H9 (cell line): ENCODE measurements around the gene CAND2. TPM values are rescaled to one million over a fixed set of nuclear protein-coding genes. Genes with fewer than 3 reads are reported as not detected.
A peak's percentile ranks its signal among the peaks of the same experiment; 100 is the strongest.

Source experiments
- DNase-seq: peaks from one replicate; pipeline ENCODE4 v3.0.0-alpha.2; 2017
- H2AFZ ChIP-seq: one replicate; pipeline ENCODE4 v1.6.1; 2013; ENCODE audit warnings: mild to moderate bottlenecking, low read length, control low read depth, moderate library complexity
- H2AK5ac ChIP-seq: 2 replicates; pipeline ENCODE4 v1.6.1; 2013; ENCODE audit warnings: low read length, control low read depth, mixed read lengths; ENCODE audit not compliant: insufficient read length
- H2BK120ac ChIP-seq: one replicate; pipeline ENCODE4 v1.6.1; 2013; ENCODE audit warnings: low read depth, mild to moderate bottlenecking, low read length, control low read depth, inconsistent platforms; ENCODE audit not compliant: poor library complexity, severe bottlenecking
- H2BK12ac ChIP-seq: 2 replicates; pipeline ENCODE4 v1.6.1; 2013; ENCODE audit warnings: low read length, control low read depth, mixed read lengths, low read depth; ENCODE audit not compliant: insufficient read length
- H2BK15ac ChIP-seq: 2 replicates; pipeline ENCODE4 v1.6.1; 2013; ENCODE audit warnings: low read depth, low read length, control low read depth
- H2BK20ac ChIP-seq: one replicate; pipeline ENCODE4 v1.6.1; 2013; ENCODE audit warnings: low read depth, mild to moderate bottlenecking, low read length, control low read depth, inconsistent platforms; ENCODE audit not compliant: poor library complexity, severe bottlenecking
- H2BK5ac ChIP-seq: 2 replicates; pipeline ENCODE4 v1.6.1; 2013; ENCODE audit warnings: low read length, control low read depth, mixed read lengths; ENCODE audit not compliant: insufficient read length
- H3K14ac ChIP-seq: 2 replicates; pipeline ENCODE4 v1.6.1; 2013; ENCODE audit warnings: low read length, control low read depth; ENCODE audit not compliant: insufficient read depth
- H3K18ac ChIP-seq: 2 replicates; pipeline ENCODE4 v1.6.1; 2013; ENCODE audit warnings: low read depth, mild to moderate bottlenecking, mixed read lengths, low read length, control low read depth; ENCODE audit not compliant: insufficient read length
- H3K23ac ChIP-seq: 2 replicates; pipeline ENCODE4 v1.6.1; 2013; ENCODE audit warnings: low read length, control low read depth, mixed read lengths, low read depth; ENCODE audit not compliant: insufficient read length
- H3K23me2 ChIP-seq: 2 replicates; pipeline ENCODE4 v1.6.1; 2013; ENCODE audit warnings: low read depth, mild to moderate bottlenecking, mixed read lengths, low read length, control low read depth; ENCODE audit not compliant: insufficient read length, poor library complexity, severe bottlenecking
- H3K27ac ChIP-seq: 2 replicates; pipeline ENCODE4 v1.5.1; 2013; ENCODE audit warnings: low read length, control low read depth, mixed read lengths, low read depth; ENCODE audit not compliant: insufficient read length
- H3K27me3 ChIP-seq: 2 replicates; pipeline ENCODE4 v1.6.1; 2013; ENCODE audit warnings: low read length, control low read depth, inconsistent platforms; ENCODE audit not compliant: insufficient read depth
- H3K4ac ChIP-seq: 2 replicates; pipeline ENCODE4 v1.6.1; 2013; ENCODE audit warnings: low read depth, mild to moderate bottlenecking, control low read depth, inconsistent platforms, low read length, moderate library complexity
- H3K4me1 ChIP-seq: 2 replicates; pipeline ENCODE4 v1.6.1; 2013; ENCODE audit warnings: low read length, control low read depth, inconsistent platforms; ENCODE audit not compliant: insufficient read depth
- H3K4me2 ChIP-seq: 2 replicates; pipeline ENCODE4 v1.6.1; 2013; ENCODE audit warnings: low read length, control low read depth, mixed read lengths; ENCODE audit not compliant: insufficient read length, insufficient read depth
- H3K56ac ChIP-seq: 2 replicates; pipeline ENCODE4 v1.6.1; 2013; ENCODE audit warnings: low read depth, mild to moderate bottlenecking, mixed read lengths, low read length, control low read depth; ENCODE audit not compliant: insufficient read length
- H3K79me1 ChIP-seq: 2 replicates; pipeline ENCODE4 v1.6.1; 2013; ENCODE audit warnings: low read depth, mild to moderate bottlenecking, moderate library complexity, low read length, control low read depth, inconsistent platforms; ENCODE audit not compliant: insufficient read depth, poor library complexity, severe bottlenecking
- H3K79me2 ChIP-seq: 2 replicates; pipeline ENCODE4 v1.6.1; 2013; ENCODE audit warnings: low read length, control low read depth, inconsistent platforms; ENCODE audit not compliant: insufficient read depth
- H3K9ac ChIP-seq: 2 replicates; pipeline ENCODE4 v1.6.1; 2013; ENCODE audit warnings: low read length, control low read depth, mixed read lengths; ENCODE audit not compliant: insufficient read length; ENCODE audit errors: extremely low read depth
- H3K9me3 ChIP-seq: one replicate; pipeline ENCODE4 v1.6.1; 2013; ENCODE audit warnings: low read depth, low read length, inconsistent platforms; ENCODE audit not compliant: control insufficient read depth
- H3T11ph ChIP-seq: one replicate; pipeline ENCODE4 v1.6.1; 2013; ENCODE audit warnings: mild to moderate bottlenecking, low read length, control low read depth, inconsistent platforms
- H4K20me1 ChIP-seq: one replicate; pipeline ENCODE4 v1.6.1; 2013; ENCODE audit not compliant: control insufficient read depth, insufficient read length, insufficient read depth
- H4K5ac ChIP-seq: 2 replicates; pipeline ENCODE4 v1.6.1; 2013; ENCODE audit warnings: low read depth, mild to moderate bottlenecking, mixed read lengths, low read length, control low read depth; ENCODE audit not compliant: insufficient read length
- H4K8ac ChIP-seq: replicated peaks from 2 replicates; pipeline ENCODE4 v1.6.1; 2013; ENCODE audit warnings: low read length, control low read depth, mixed read lengths, low read depth; ENCODE audit not compliant: insufficient read length
- H4K91ac ChIP-seq: 2 replicates; pipeline ENCODE4 v1.6.1; 2013; ENCODE audit warnings: low read depth, mild to moderate bottlenecking, moderate library complexity, mixed read lengths, low read length, control low read depth; ENCODE audit not compliant: insufficient read length
- H3K27ac Mint-ChIP-seq, 3 experiments: 2 replicates in 2 of 3; 3 replicates in 1 of 3; pipeline ENCODE4 v1.8.0; 2020 to 2021; ENCODE audit warnings: mixed read lengths in 3 of 3, mild to moderate bottlenecking in 1 of 3, moderate library complexity in 1 of 3
- H3K27me3 Mint-ChIP-seq: 2 replicates; pipeline ENCODE4 v1.8.0; 2021; ENCODE audit warnings: low read depth, mild to moderate bottlenecking, moderate library complexity, mixed read lengths
- H3K36me3 Mint-ChIP-seq, 3 experiments: 2 replicates in 2 of 3; 3 replicates in 1 of 3; pipeline ENCODE4 v1.8.0; 2020 to 2021; ENCODE audit warnings: low read depth in 3 of 3, mixed read lengths in 3 of 3; ENCODE audit not compliant: insufficient read depth in 1 of 3
- H3K4me1 Mint-ChIP-seq, 2 experiments: 2 replicates each; pipeline ENCODE4 v1.8.0; 2020; ENCODE audit warnings: mixed read lengths in 2 of 2
- H3K4me3 Mint-ChIP-seq, 2 experiments: 2 replicates in 1 of 2; 3 replicates in 1 of 2; pipeline ENCODE4 v1.8.0; 2020 to 2021; ENCODE audit warnings: mild to moderate bottlenecking in 2 of 2, mixed read lengths in 2 of 2, moderate library complexity in 1 of 2
- H3K9me3 Mint-ChIP-seq, 2 experiments: 2 replicates in 1 of 2; 3 replicates in 1 of 2; pipeline ENCODE4 v1.8.0; 2020; ENCODE audit warnings: mild to moderate bottlenecking in 2 of 2, mixed read lengths in 2 of 2, moderate library complexity in 1 of 2
- WGBS: extraction: QIAGEN DNeasy Blood & Tissue Kit; methylation state at CpG from one replicate; pipeline ENCODE4 v1.1.7; 2013; ENCODE audit warnings: missing lambda C conversion rate, low lambda C conversion rate, mixed read lengths; ENCODE audit not compliant: insufficient read length; ENCODE audit errors: extremely low coverage; 5-methylcytosine and 5-hydroxymethylcytosine counted together
- total RNA-seq: library from RNA; stranded (reverse); gene quantifications from 2 replicates; pipeline ENCODE4 v1.2.1, GENCODE V29; 2021
- TF ChIP-seq, protein P1 (sequence below): fragments of 200-600 bp; sonication (generic); conservative IDR thresholded peaks from 3 replicates; pipeline ENCODE4 v1.8.0; 2021; ENCODE audit warnings: antibody characterized with exemption, mild to moderate bottlenecking

Gene CAND2
- total RNA-seq, 1 experiment from 2014 or later, result 10.7 TPM

DNA sequence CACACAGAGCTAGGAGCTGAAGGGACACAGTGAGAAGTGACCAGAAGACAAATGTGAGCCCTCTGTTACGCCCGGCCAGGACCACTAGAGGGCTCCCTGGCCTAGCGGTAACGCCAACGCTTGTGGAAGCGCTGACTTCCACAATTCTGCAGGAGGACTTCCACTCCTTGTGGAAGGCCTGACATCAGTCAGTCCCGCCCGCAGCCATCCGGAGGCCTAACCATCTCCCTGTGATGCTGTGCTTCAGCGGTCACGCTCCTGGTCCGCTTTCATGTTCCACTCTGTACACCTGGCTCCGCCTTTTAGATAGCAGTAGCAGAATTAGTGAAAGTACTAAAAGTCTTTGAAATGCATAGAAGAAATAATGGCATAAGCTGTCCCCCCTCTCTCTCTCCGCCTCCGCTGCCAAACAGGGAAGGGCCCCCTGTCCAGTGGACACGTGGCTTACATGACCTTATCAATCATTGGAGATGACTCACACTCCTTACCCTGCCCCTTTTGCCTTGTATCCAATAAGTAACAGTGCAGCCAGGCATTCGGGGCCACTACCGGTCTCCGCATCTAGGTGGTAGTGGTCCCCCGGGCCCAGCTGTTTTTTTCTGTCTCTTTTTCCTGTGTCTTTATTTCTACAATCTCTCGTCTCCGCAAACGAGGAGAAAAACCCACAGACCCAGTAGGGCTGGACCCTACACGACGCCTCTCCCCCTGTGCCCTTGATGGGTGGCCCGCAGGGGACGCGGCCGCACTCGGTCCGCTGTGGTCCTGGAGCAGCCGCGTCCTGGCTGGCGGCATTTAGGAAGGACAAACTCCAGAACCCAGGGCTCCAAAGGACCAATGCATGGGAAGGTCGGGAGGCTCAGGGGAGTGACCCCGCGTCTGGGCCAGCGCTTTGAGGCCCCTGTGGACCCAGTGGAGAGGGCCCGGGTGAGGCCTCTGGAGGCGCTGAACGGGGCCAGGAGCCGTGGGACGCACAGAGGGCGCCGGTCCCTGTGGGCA lies 71.9 kb downstream of the CAND2 start:
- peaks cover 7% of the 10 kb centered on the region in 2 experiments for H3K4me1 Mint-ChIP-seq
- H3K27me3 Mint-ChIP-seq, result peaks cover 79% of the 10 kb centered on the region
- H3K4me3 Mint-ChIP-seq, result peak overlapping the region; percentile 66 to 85
- H2BK5ac ChIP-seq, result no peak overlapping the region
- DNase-seq, result peak; percentile 83
- no peak overlapping the region for H3K56ac ChIP-seq
- H3K9me3 Mint-ChIP-seq, result peaks cover 8 to 9% of the 10 kb centered on the region in 2 experiments
- H2AK5ac ChIP-seq, result no peak overlapping the region
- H3K27me3 ChIP-seq, result no peaks in the 10 kb centered on the region
- no peak overlapping the region for H2BK15ac ChIP-seq
- H3K27ac Mint-ChIP-seq, result no peak overlapping the region; a peak in 1 of 7 replicates
- H2BK12ac ChIP-seq, result no peak overlapping the region
- TF ChIP-seq, protein P1, sequence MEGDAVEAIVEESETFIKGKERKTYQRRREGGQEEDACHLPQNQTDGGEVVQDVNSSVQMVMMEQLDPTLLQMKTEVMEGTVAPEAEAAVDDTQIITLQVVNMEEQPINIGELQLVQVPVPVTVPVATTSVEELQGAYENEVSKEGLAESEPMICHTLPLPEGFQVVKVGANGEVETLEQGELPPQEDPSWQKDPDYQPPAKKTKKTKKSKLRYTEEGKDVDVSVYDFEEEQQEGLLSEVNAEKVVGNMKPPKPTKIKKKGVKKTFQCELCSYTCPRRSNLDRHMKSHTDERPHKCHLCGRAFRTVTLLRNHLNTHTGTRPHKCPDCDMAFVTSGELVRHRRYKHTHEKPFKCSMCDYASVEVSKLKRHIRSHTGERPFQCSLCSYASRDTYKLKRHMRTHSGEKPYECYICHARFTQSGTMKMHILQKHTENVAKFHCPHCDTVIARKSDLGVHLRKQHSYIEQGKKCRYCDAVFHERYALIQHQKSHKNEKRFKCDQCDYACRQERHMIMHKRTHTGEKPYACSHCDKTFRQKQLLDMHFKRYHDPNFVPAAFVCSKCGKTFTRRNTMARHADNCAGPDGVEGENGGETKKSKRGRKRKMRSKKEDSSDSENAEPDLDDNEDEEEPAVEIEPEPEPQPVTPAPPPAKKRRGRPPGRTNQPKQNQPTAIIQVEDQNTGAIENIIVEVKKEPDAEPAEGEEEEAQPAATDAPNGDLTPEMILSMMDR, result peak; percentile 95
- H3K79me1 ChIP-seq, result no peaks in the 10 kb centered on the region
- no peak overlapping the region for H3K14ac ChIP-seq
- no peak overlapping the region for H3K9ac ChIP-seq
- H3K79me2 ChIP-seq, result no peaks in the 10 kb centered on the region
- H4K91ac ChIP-seq, result no peak overlapping the region
- no peak overlapping the region for H3K27ac ChIP-seq
- H4K8ac ChIP-seq, result no peak overlapping the region
- no peaks in the 10 kb centered on the region; the same call in 1 of the 2 replicates for H3K4me1 ChIP-seq
- WGBS, result no CpG with 5 or more reads among the region's 45 CpGs
- H2BK120ac ChIP-seq, result no peak overlapping the region
- no peak overlapping the region for H2AFZ ChIP-seq
- no peak overlapping the region for H4K5ac ChIP-seq
- no peak overlapping the region for H3K18ac ChIP-seq
- peaks cover 9% of the 10 kb centered on the region for H3K23me2 ChIP-seq
- peak overlapping the region; percentile 61 for H3K4me2 ChIP-seq
- no peak overlapping the region for H2BK20ac ChIP-seq
- no peak overlapping the region for H3T11ph ChIP-seq
- peaks cover 0 to 2% (median 0%) of the 10 kb centered on the region in 3 experiments; a peak in 1 of 7 replicates for H3K36me3 Mint-ChIP-seq
- H4K20me1 ChIP-seq, result no peaks in the 10 kb centered on the region
- no peaks in the 10 kb centered on the region for H3K9me3 ChIP-seq
- H3K23ac ChIP-seq, result no peak overlapping the region
- H3K4ac ChIP-seq, result no peak overlapping the region
